WTC11 (cell line): Measurements from ENCODE around the gene ZDHHC19. TPM values are rescaled to one million over a fixed set of nuclear protein-coding genes. Genes with fewer than 3 reads are reported as not detected.

Source experiments
- ATAC-seq: fragments of 200-7000 bp; cut with Tn5 transposase; 2 replicates; pipeline ENCODE4 v1.10.0; 2021; ENCODE audit warnings: mild to moderate bottlenecking, moderate library complexity
- CTCF ChIA-PET: fragments of 300-600 bp; sonication (Branson Sonifier 250); formaldehyde crosslinking; loops from one replicate; lab custom pipeline; 2021; ENCODE audit warnings: antibody characterized with exemption; lab: Charles Lee
- POLR2A ChIA-PET: fragments of 350-600 bp; sonication (Branson Sonifier 250); formaldehyde crosslinking; loops from one replicate; lab custom pipeline; 2021; ENCODE audit warnings: antibody characterized with exemption; lab: Charles Lee
- DNase-seq: peaks from one replicate; pipeline ENCODE4 v3.0.0; 2021; ENCODE audit warnings: low spot score
- H3K27ac Mint-ChIP-seq: 2 replicates; pipeline ENCODE4 v1.8.0; 2021; ENCODE audit warnings: mixed read lengths
- H3K27me3 Mint-ChIP-seq: 2 replicates; pipeline ENCODE4 v1.8.0; 2021; ENCODE audit warnings: low read depth, mild to moderate bottlenecking, moderate library complexity, mixed read lengths
- H3K36me3 Mint-ChIP-seq: 2 replicates; pipeline ENCODE4 v1.8.0; 2021; ENCODE audit warnings: mixed read lengths
- H3K4me1 Mint-ChIP-seq: 2 replicates; pipeline ENCODE4 v1.8.0; 2022; ENCODE audit warnings: mixed read lengths
- H3K4me3 Mint-ChIP-seq: 2 replicates; pipeline ENCODE4 v1.8.0; 2021; ENCODE audit warnings: mild to moderate bottlenecking, moderate library complexity, mixed read lengths
- H3K9me3 Mint-ChIP-seq: 2 replicates; pipeline ENCODE4 v1.8.0; 2021; ENCODE audit warnings: mixed read lengths
- ATF1 ChIP-seq: sonication (generic); formaldehyde crosslinking; IDR thresholded peaks from 2 replicates; pipeline ENCODE4 v1.8.1; 2023; ENCODE audit warnings: mild to moderate bottlenecking, moderate library complexity, missing genetic modification reagents
- CBFB ChIP-seq: sonication (generic); formaldehyde crosslinking; IDR thresholded peaks from 2 replicates; pipeline ENCODE4 v1.8.1; 2022; ENCODE audit warnings: mild to moderate bottlenecking, low read depth, missing genetic modification reagents
- CREM ChIP-seq: sonication (generic); formaldehyde crosslinking; IDR thresholded peaks from 2 replicates; pipeline ENCODE4 v1.8.1; 2022; ENCODE audit warnings: mild to moderate bottlenecking, missing genetic modification reagents, moderate library complexity
- ELF4 ChIP-seq: sonication (generic); formaldehyde crosslinking; IDR thresholded peaks from 2 replicates; pipeline ENCODE4 v1.8.1; 2022; ENCODE audit warnings: low read depth, mild to moderate bottlenecking, moderate library complexity, missing genetic modification reagents
- GABPB1 ChIP-seq: sonication (generic); formaldehyde crosslinking; IDR thresholded peaks from 2 replicates; pipeline ENCODE4 v1.8.1; 2023; ENCODE audit warnings: mild to moderate bottlenecking, missing genetic modification reagents
- GTF2I ChIP-seq: fragments of 250-450 bp; sonication (Bioruptor Pico); conservative IDR thresholded peaks from 2 replicates; pipeline ENCODE4 v1.4.0; 2021; ENCODE audit warnings: mild to moderate bottlenecking
- MYBL2 ChIP-seq: sonication (generic); formaldehyde crosslinking; IDR thresholded peaks from 2 replicates; pipeline ENCODE4 v1.8.1; 2023; ENCODE audit warnings: mild to moderate bottlenecking, moderate library complexity, missing genetic modification reagents
- NFATC4 ChIP-seq: fragments of 250-450 bp; sonication (Bioruptor Pico); IDR thresholded peaks from 2 replicates; pipeline ENCODE4 v1.9.0; 2021; ENCODE audit warnings: mild to moderate bottlenecking
- NR2C2 ChIP-seq: sonication (generic); formaldehyde crosslinking; IDR thresholded peaks from 2 replicates; pipeline ENCODE4 v1.8.0; 2022; ENCODE audit warnings: mild to moderate bottlenecking, missing genetic modification reagents
- NR3C1 ChIP-seq: sonication (generic); formaldehyde crosslinking; conservative IDR thresholded peaks from 2 replicates; pipeline ENCODE4 v1.8.1; 2023; ENCODE audit warnings: low read depth, mild to moderate bottlenecking, missing genetic modification reagents
- PRRX2 ChIP-seq: fragments of 250-450 bp; sonication (Bioruptor Pico); IDR thresholded peaks from 2 replicates; pipeline ENCODE4 v1.8.0; 2021; ENCODE audit warnings: mild to moderate bottlenecking
- TCF7 ChIP-seq: sonication (generic); formaldehyde crosslinking; IDR thresholded peaks from 2 replicates; pipeline ENCODE4 v1.8.0; 2022; ENCODE audit warnings: mild to moderate bottlenecking, low read depth, missing genetic modification reagents, moderate library complexity
- TEAD1 ChIP-seq: sonication (generic); formaldehyde crosslinking; IDR thresholded peaks from 2 replicates; pipeline ENCODE4 v1.8.0; 2022; ENCODE audit warnings: mild to moderate bottlenecking, missing genetic modification reagents
- ZNF121 ChIP-seq: sonication (generic); formaldehyde crosslinking; IDR thresholded peaks from 2 replicates; pipeline ENCODE4 v1.8.0; 2023; ENCODE audit warnings: missing genetic modification reagents
- ZNF232 ChIP-seq: sonication (generic); formaldehyde crosslinking; IDR thresholded peaks from 2 replicates; pipeline ENCODE4 v1.8.0; 2022; ENCODE audit warnings: mild to moderate bottlenecking, missing genetic modification reagents
- ZNF416 ChIP-seq: fragments of 250-450 bp; sonication (Bioruptor Pico); IDR thresholded peaks from 2 replicates; pipeline ENCODE4 v1.9.0; 2021; ENCODE audit warnings: mild to moderate bottlenecking, inconsistent platforms
- total RNA-seq: library from RNA; stranded (reverse); gene quantifications from 3 replicates; pipeline ENCODE4 v1.2.3, GENCODE V29; 2021
- TF ChIP-seq, protein P1 (sequence below): sonication (generic); formaldehyde crosslinking; IDR thresholded peaks from 2 replicates; pipeline ENCODE4 v1.8.1; 2023; ENCODE audit warnings: mild to moderate bottlenecking, moderate library complexity, missing genetic modification reagents
- TF ChIP-seq, protein P2 (sequence below): sonication (generic); formaldehyde crosslinking; IDR thresholded peaks from 2 replicates; pipeline ENCODE4 v1.8.0; 2022; ENCODE audit warnings: mild to moderate bottlenecking, missing genetic modification reagents
- TF ChIP-seq, protein P3 (sequence below): fragments of 250-450 bp; sonication (Bioruptor Pico); IDR thresholded peaks from 2 replicates; pipeline ENCODE4 v1.9.0; 2021; ENCODE audit warnings: mild to moderate bottlenecking, borderline replicate concordance
- TF ChIP-seq, protein P4 (sequence below): fragments of 200-600 bp; IDR thresholded peaks from 2 replicates; pipeline ENCODE4 v1.8.0; 2022; ENCODE audit warnings: antibody characterized with exemption
- TF ChIP-seq, protein P5 (sequence below): fragments of 250-450 bp; sonication (Bioruptor Pico); IDR thresholded peaks from 2 replicates; pipeline ENCODE4 v1.8.0; 2021; ENCODE audit warnings: mild to moderate bottlenecking
- TF ChIP-seq, protein P6 (sequence below): sonication (generic); formaldehyde crosslinking; IDR thresholded peaks from 2 replicates; pipeline ENCODE4 v1.8.1; 2022; ENCODE audit warnings: mild to moderate bottlenecking, moderate library complexity, missing genetic modification reagents
- TF ChIP-seq, protein P7 (sequence below): sonication (generic); formaldehyde crosslinking; IDR thresholded peaks from 2 replicates; pipeline ENCODE4 v1.8.0; 2023; ENCODE audit warnings: missing genetic modification reagents

ZDHHC19 gene
- total RNA-seq, 1 experiment from 2014 or later: 4.4 TPM

DNA sequence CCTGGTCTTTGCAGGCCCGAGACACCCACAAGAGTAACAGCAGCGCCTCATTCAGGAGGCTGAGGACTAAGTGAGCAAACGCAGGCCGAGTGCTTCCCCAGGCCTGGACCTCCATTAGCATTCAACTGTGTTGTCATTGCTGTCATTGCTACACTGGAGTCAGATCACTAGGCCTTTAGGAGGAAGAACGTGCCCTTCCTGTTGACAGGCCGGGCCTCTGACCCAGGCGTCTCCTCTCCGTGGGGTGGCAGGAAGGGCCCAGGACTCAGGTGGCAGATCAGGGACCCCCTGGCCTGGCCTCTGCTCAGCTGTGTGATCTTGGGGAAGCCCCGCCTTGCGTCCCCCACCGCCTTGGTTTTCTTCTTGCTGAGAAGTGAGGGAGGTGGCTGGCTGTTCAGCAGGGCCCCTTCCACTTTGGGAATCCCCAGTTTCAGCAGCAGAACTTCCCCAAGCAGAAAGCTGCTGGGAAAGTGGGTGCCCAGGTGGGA is 19.1 kb downstream of the ZDHHC19 start:
- POLR2A ChIA-PET: no interaction called here
- no peak overlapping the region for H3K4me3 Mint-ChIP-seq
- TF ChIP-seq NR3C1 (CRISPR knock-in tag) (no peak), ELF4 (CRISPR knock-in tag) (no peak), PRRX2 (CRISPR knock-in tag) (no peak), CBFB (CRISPR knock-in tag) (no peak), TEAD1 (CRISPR knock-in tag) (no peak), ZNF416 (CRISPR knock-in tag) (no peak), NFATC4 (CRISPR knock-in tag) (no peak), GTF2I (CRISPR knock-in tag) (no peak), ATF1 (CRISPR knock-in tag) (no peak), MYBL2 (CRISPR knock-in tag) (no peak)
- TF ChIP-seq, protein P1, sequence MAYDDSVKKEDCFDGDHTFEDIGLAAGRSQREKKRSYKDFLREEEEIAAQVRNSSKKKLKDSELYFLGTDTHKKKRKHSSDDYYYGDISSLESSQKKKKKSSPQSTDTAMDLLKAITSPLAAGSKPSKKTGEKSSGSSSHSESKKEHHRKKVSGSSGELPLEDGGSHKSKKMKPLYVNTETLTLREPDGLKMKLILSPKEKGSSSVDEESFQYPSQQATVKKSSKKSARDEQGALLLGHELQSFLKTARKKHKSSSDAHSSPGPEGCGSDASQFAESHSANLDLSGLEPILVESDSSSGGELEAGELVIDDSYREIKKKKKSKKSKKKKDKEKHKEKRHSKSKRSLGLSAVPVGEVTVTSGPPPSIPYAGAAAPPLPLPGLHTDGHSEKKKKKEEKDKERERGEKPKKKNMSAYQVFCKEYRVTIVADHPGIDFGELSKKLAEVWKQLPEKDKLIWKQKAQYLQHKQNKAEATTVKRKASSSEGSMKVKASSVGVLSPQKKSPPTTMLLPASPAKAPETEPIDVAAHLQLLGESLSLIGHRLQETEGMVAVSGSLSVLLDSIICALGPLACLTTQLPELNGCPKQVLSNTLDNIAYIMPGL (CRISPR knock-in tag): no peak
- TF ChIP-seq, protein P2, sequence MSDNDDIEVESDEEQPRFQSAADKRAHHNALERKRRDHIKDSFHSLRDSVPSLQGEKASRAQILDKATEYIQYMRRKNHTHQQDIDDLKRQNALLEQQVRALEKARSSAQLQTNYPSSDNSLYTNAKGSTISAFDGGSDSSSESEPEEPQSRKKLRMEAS (CRISPR knock-in tag): no peak
- H3K27ac Mint-ChIP-seq: no peak overlapping the region
- peaks cover 9% of the 10 kb centered on the region for H3K4me1 Mint-ChIP-seq
- no peaks in the 10 kb centered on the region for H3K36me3 Mint-ChIP-seq
- H3K27me3 Mint-ChIP-seq: no peaks in the 10 kb centered on the region
- H3K9me3 Mint-ChIP-seq: no peaks in the 10 kb centered on the region
- ATAC-seq (peak; percentile 51), DNase-seq (peak; percentile 72)
- CTCF ChIA-PET: interaction anchor here (0.6 to 4.2 kb wide), 5 partner anchors 13 to 170 kb away, joined by 3 to 50 read pairs (median 3); no protein-coding TSS in a partner anchor

DNA sequence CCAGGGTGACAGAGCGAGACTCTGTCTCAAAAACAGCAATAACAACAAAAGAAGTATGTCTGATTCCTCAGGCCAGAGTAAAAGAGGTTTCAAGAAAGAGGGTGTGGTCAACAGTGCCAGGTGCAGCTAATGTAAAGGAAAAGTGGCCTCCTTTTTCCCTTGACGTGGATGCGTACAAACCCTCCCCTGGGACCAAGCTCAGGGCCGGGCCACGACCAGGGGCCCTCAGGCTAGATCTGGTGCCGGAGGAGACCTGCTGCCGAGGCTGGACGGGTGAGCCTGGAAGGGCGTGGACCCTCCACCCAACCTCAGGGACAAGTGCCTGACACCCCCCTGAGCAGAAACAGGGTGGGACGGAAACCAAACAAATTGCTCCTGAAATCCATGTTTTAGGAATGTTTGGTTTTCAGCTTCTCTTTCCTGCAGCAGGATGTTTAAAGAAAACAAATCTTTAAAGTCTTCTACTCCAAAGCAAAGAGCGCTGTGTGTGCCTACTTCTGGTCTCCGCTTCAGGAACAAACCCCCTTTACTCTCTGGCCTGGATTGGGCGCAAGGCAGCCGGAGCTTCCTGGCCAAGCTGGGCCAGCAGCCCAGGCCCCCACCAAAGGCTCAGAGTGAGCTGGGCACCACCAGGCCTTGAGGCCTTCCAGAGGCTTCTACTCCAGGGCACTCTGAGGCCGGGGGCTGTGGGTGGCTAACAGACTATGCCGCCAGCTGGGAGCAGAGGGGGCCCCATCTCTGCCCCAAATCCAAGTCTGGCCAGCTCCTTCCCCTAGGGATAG is 21.4 kb downstream of the ZDHHC19 start:
- no peak overlapping the region for H3K27ac Mint-ChIP-seq
- no peaks in the 10 kb centered on the region for H3K27me3 Mint-ChIP-seq
- H3K36me3 Mint-ChIP-seq: no peaks in the 10 kb centered on the region
- no peak overlapping the region for H3K4me3 Mint-ChIP-seq
- ATAC-seq: no peak
- no peaks in the 10 kb centered on the region for H3K9me3 Mint-ChIP-seq
- H3K4me1 Mint-ChIP-seq: peaks cover 16% of the 10 kb centered on the region
- CTCF ChIA-PET: interaction anchor here (0.7 to 4.2 kb wide), 3 partner anchors 10 to 117 kb away, joined by 3 to 50 read pairs (median 3); no protein-coding TSS in a partner anchor
- POLR2A ChIA-PET: no interaction called here
- no peak for DNase-seq
- TF ChIP-seq TEAD1 (CRISPR knock-in tag): no peak
- TF ChIP-seq NR2C2: no peak
- TF ChIP-seq NR3C1 (CRISPR knock-in tag): no peak
- no peak for TF ChIP-seq CREM (CRISPR knock-in tag)
- TF ChIP-seq, protein P3, sequence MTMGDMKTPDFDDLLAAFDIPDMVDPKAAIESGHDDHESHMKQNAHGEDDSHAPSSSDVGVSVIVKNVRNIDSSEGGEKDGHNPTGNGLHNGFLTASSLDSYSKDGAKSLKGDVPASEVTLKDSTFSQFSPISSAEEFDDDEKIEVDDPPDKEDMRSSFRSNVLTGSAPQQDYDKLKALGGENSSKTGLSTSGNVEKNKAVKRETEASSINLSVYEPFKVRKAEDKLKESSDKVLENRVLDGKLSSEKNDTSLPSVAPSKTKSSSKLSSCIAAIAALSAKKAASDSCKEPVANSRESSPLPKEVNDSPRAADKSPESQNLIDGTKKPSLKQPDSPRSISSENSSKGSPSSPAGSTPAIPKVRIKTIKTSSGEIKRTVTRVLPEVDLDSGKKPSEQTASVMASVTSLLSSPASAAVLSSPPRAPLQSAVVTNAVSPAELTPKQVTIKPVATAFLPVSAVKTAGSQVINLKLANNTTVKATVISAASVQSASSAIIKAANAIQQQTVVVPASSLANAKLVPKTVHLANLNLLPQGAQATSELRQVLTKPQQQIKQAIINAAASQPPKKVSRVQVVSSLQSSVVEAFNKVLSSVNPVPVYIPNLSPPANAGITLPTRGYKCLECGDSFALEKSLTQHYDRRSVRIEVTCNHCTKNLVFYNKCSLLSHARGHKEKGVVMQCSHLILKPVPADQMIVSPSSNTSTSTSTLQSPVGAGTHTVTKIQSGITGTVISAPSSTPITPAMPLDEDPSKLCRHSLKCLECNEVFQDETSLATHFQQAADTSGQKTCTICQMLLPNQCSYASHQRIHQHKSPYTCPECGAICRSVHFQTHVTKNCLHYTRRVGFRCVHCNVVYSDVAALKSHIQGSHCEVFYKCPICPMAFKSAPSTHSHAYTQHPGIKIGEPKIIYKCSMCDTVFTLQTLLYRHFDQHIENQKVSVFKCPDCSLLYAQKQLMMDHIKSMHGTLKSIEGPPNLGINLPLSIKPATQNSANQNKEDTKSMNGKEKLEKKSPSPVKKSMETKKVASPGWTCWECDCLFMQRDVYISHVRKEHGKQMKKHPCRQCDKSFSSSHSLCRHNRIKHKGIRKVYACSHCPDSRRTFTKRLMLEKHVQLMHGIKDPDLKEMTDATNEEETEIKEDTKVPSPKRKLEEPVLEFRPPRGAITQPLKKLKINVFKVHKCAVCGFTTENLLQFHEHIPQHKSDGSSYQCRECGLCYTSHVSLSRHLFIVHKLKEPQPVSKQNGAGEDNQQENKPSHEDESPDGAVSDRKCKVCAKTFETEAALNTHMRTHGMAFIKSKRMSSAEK: no peak
- TF ChIP-seq TCF7 (CRISPR knock-in tag): no peak
- TF ChIP-seq ZNF121 (CRISPR knock-in tag): no peak
- TF ChIP-seq, protein P4, sequence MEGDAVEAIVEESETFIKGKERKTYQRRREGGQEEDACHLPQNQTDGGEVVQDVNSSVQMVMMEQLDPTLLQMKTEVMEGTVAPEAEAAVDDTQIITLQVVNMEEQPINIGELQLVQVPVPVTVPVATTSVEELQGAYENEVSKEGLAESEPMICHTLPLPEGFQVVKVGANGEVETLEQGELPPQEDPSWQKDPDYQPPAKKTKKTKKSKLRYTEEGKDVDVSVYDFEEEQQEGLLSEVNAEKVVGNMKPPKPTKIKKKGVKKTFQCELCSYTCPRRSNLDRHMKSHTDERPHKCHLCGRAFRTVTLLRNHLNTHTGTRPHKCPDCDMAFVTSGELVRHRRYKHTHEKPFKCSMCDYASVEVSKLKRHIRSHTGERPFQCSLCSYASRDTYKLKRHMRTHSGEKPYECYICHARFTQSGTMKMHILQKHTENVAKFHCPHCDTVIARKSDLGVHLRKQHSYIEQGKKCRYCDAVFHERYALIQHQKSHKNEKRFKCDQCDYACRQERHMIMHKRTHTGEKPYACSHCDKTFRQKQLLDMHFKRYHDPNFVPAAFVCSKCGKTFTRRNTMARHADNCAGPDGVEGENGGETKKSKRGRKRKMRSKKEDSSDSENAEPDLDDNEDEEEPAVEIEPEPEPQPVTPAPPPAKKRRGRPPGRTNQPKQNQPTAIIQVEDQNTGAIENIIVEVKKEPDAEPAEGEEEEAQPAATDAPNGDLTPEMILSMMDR: no peak
- no peak for TF ChIP-seq GTF2I (CRISPR knock-in tag)
- TF ChIP-seq, protein P5, sequence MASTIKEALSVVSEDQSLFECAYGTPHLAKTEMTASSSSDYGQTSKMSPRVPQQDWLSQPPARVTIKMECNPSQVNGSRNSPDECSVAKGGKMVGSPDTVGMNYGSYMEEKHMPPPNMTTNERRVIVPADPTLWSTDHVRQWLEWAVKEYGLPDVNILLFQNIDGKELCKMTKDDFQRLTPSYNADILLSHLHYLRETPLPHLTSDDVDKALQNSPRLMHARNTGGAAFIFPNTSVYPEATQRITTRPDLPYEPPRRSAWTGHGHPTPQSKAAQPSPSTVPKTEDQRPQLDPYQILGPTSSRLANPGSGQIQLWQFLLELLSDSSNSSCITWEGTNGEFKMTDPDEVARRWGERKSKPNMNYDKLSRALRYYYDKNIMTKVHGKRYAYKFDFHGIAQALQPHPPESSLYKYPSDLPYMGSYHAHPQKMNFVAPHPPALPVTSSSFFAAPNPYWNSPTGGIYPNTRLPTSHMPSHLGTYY (CRISPR knock-in tag): no peak
- TF ChIP-seq, protein P6, sequence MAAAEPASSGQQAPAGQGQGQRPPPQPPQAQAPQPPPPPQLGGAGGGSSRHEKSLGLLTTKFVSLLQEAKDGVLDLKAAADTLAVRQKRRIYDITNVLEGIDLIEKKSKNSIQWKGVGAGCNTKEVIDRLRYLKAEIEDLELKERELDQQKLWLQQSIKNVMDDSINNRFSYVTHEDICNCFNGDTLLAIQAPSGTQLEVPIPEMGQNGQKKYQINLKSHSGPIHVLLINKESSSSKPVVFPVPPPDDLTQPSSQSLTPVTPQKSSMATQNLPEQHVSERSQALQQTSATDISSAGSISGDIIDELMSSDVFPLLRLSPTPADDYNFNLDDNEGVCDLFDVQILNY (CRISPR knock-in tag): no peak
- TF ChIP-seq, protein P2 (CRISPR knock-in tag): no peak
- TF ChIP-seq ZNF232: no peak
- TF ChIP-seq, protein P7, sequence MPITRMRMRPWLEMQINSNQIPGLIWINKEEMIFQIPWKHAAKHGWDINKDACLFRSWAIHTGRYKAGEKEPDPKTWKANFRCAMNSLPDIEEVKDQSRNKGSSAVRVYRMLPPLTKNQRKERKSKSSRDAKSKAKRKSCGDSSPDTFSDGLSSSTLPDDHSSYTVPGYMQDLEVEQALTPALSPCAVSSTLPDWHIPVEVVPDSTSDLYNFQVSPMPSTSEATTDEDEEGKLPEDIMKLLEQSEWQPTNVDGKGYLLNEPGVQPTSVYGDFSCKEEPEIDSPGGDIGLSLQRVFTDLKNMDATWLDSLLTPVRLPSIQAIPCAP (CRISPR knock-in tag): no peak
- TF ChIP-seq GABPB1 (CRISPR knock-in tag): no peak
